ENCODE measurements around the gene HSPA13. TPM values are rescaled to one million over a fixed set of nuclear protein-coding genes. Genes with fewer than 3 reads are reported as not detected.
A peak's percentile ranks its signal among the peaks of the same experiment; 100 is the strongest.

Gene HSPA13
- total RNA-seq, 2 experiments from 2014 or later = 39.6 to 41.4 TPM

- peak overlapping the region; percentile 96 for H3K4me3 Mint-ChIP-seq
- H3K4me1 Mint-ChIP-seq (ENCODE audit: low read depth) = peaks cover 44% of the 10 kb centered on the region
- ChIA-PET CTCF (interaction anchor here (1.0 to 1.7 kb wide), 2 partner anchors 15 to 1347 kb away, joined by 3 read pairs; no protein-coding TSS in a partner anchor), POLR2A (interaction anchor here (1.0 to 2.1 kb wide), 9 partner anchors 23 to 1350 kb away, joined by 3 to 18 read pairs (median 4); partner anchors contain the start of genes NRIP1 and RBM11)
- Histone ChIP-seq H3K4me3 (ENCODE audit: low read length) (peak overlapping the region; percentile 80), H3K27me3 (ENCODE audit: control insufficient read depth in 1 of 2, insufficient read depth in 2 of 2, low read length in 2 of 2) (no peaks in the 10 kb centered on the region), H3K27ac (ENCODE audit: low read depth in 1 of 2, low read length in 2 of 2) (peak overlapping the region; percentile 71 to 81), H3K9me3 (ENCODE audit: control insufficient read depth in 1 of 2, insufficient read depth in 1 of 2, low read length in 2 of 2) (no peaks in the 10 kb centered on the region), H3K36me3 (ENCODE audit: insufficient read depth, low read length) (no peaks in the 10 kb centered on the region), H3K4me1 (ENCODE audit: insufficient read depth, low read length) (peaks cover 17% of the 10 kb centered on the region)
- H3K27ac Mint-ChIP-seq = peak overlapping the region; percentile 97
- intact Hi-C loops (cut with DNase I, micrococcal nuclease) = loop anchor here (2.0 to 5.0 kb wide), 6 partner anchors 154 to 1349 kb away; partner anchors contain the start of genes NRIP1 (in 1 of the 2), RBM11 (in 1 of the 2) and SAMSN1 (in 1 of the 2)
- no peaks in the 10 kb centered on the region for H3K9me3 Mint-ChIP-seq
- DNase-seq (peak in 3 of 14 experiments; percentile 5 to 44 (median 17)), ATAC-seq (ENCODE audit: poor library complexity) (peak; percentile 11)
- no peak for TF ChIP-seq CTCF (IDR thresholded peaks at IDR 0.05)
- H3K27me3 Mint-ChIP-seq = no peaks in the 10 kb centered on the region
- H3K36me3 Mint-ChIP-seq (ENCODE audit: low read depth) = peaks cover 23% of the 10 kb centered on the region
These were observed 742 bp upstream of the HSPA13 start for GRCh38 chr21:14383596-14384180.

- H3K36me3 ChIP-seq (ENCODE audit: insufficient read depth, low read length) = peaks cover 9% of the 10 kb centered on the region
- POLR2A ChIA-PET = interaction anchor here (0.6 to 2.1 kb wide), 11 partner anchors 12 to 1351 kb away, joined by 3 to 18 read pairs (median 3); partner anchors contain the start of genes NRIP1 and RBM11
- no peaks in the 10 kb centered on the region for H3K9me3 ChIP-seq (ENCODE audit: control insufficient read depth in 1 of 2, insufficient read depth in 1 of 2, low read length in 2 of 2)
- CTCF ChIA-PET = interaction anchor here (0.6 to 1.7 kb wide), 3 partner anchors 56 to 1348 kb away, joined by 3 read pairs; no protein-coding TSS in a partner anchor
- Mint-ChIP-seq H3K36me3 (ENCODE audit: low read depth) (peaks cover 32% of the 10 kb centered on the region), H3K9me3 (no peaks in the 10 kb centered on the region), H3K4me3 (peak overlapping the region; percentile 96), H3K27me3 (no peaks in the 10 kb centered on the region), H3K4me1 (ENCODE audit: low read depth) (peaks cover 44% of the 10 kb centered on the region), H3K27ac (peak overlapping the region; percentile 97)
- DNase-seq (peak in 1 of 14 experiments; percentile 47), ATAC-seq (ENCODE audit: poor library complexity) (peak; percentile 0)
- H3K27me3 ChIP-seq (ENCODE audit: control insufficient read depth in 1 of 2, insufficient read depth in 2 of 2, low read length in 2 of 2) = no peaks in the 10 kb centered on the region
- TF ChIP-seq CTCF (IDR thresholded peaks at IDR 0.05) = no peak
- peak overlapping the region; percentile 86 for H3K27ac ChIP-seq (ENCODE audit: low read depth in 1 of 2, low read length in 2 of 2)
- peaks cover 17% of the 10 kb centered on the region for H3K4me1 ChIP-seq (ENCODE audit: insufficient read depth, low read length)
- H3K4me3 ChIP-seq (ENCODE audit: low read length) = peak overlapping the region; percentile 80
- intact Hi-C loops (cut with DNase I, micrococcal nuclease) = loop anchor here (5.0 kb wide), 5 partner anchors 155 to 1350 kb away; partner anchors contain the start of genes NRIP1 (in 1 of the 2), RBM11 (in 1 of the 2) and SAMSN1 (in 1 of the 2)
These were observed 486 bp downstream of the HSPA13 start for GRCh38 chr21:14382486-14382834.

GRCh38 chr21:14376854-14377253 lies 6.1 kb downstream of the HSPA13 start:
- Mint-ChIP-seq H3K36me3 (ENCODE audit: low read depth) (peaks cover 71% of the 10 kb centered on the region), H3K27me3 (no peaks in the 10 kb centered on the region), H3K4me3 (no peak overlapping the region), H3K27ac (no peak overlapping the region), H3K9me3 (no peaks in the 10 kb centered on the region), H3K4me1 (ENCODE audit: low read depth) (peaks cover 29% of the 10 kb centered on the region)
- intact Hi-C loops (cut with DNase I, micrococcal nuclease) = no loop called here
- DNase-seq = no peak
- no peak for TF ChIP-seq CTCF (IDR thresholded peaks at IDR 0.05)
- Histone ChIP-seq H3K4me3 (ENCODE audit: low read length) (no peak overlapping the region), H3K27ac (ENCODE audit: low read depth in 1 of 2, low read length in 2 of 2) (no peak overlapping the region), H3K27me3 (ENCODE audit: control insufficient read depth in 1 of 2, insufficient read depth in 2 of 2, low read length in 2 of 2) (no peaks in the 10 kb centered on the region), H3K36me3 (ENCODE audit: insufficient read depth, low read length) (peaks cover 59% of the 10 kb centered on the region), H3K4me1 (ENCODE audit: insufficient read depth, low read length) (peaks cover 3% of the 10 kb centered on the region), H3K9me3 (ENCODE audit: control insufficient read depth in 1 of 2, insufficient read depth in 1 of 2, low read length in 2 of 2) (no peaks in the 10 kb centered on the region)
- ChIA-PET CTCF (no interaction called here), POLR2A (no interaction called here)
- no peak for ATAC-seq (ENCODE audit: poor library complexity)

Measured in CD4-positive, alpha-beta T cell (primary cell).